ENCODE data around the gene WNT7B. TPM values are rescaled to one million over a fixed set of nuclear protein-coding genes. Genes with fewer than 3 reads are reported as not detected.

WNT7B gene
- total and polyA plus RNA-seq, 2 of the 8 experiments (the other 6 are each of a cell fraction or from before 2014, with no cell fraction given) = 0.14 to 0.24 TPM

DNA sequence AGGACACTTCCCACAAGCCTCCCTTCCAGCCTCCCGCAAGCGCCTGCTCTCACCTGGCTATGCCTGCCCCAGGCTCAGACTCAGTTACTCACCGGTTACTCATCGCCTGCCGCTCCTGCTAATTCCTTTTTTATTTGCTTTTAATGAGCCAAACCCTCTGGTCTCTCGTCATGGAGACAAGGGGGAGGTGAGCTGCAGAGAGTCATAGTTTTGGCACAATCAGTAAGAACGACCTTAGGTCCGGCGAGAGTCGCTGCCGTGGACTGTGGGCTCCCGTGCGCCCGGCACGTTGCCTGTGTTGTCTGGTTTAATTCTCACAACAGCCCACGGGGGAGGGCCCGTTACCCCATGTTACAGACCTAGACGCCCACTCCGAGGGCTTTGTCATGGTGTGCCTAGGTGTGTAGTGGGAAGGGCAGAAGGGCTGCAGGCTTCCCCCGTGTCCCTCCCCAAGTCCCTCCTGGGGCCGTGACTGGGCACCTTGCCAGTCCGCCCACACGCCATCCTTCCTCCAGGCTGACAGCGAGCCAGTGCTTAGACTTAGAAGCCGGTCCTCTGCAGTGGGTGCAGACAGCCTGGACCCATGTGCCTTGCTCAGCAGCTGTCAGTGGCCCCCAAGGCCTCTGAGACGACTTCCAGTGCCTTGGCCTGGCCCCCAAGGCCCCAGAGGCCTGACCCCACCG lies 42.2 kb downstream of the WNT7B start:
- Histone ChIP-seq H3K23ac (ENCODE audit: insufficient read length) (no peak overlapping the region), H2BK5ac (ENCODE audit: low read depth, low read length) (no peak overlapping the region), H4K20me1 (replicated peaks in 1 of 2; ENCODE audit: control insufficient read depth in 1 of 2, insufficient read depth in 2 of 2, low read length in 2 of 2) (no peaks in the 10 kb centered on the region), H4K8ac (ENCODE audit: extremely low read depth, insufficient read depth, low read length) (no peak overlapping the region), H3K79me2 (ENCODE audit: control insufficient read depth in 1 of 2, insufficient read depth in 2 of 2, low read length in 2 of 2) (no peaks in the 10 kb centered on the region), H2BK15ac (ENCODE audit: low read length) (no peak overlapping the region), H2AK5ac (ENCODE audit: low read depth, low read length) (no peak overlapping the region), H3K9me3 (ENCODE audit: insufficient read depth in 2 of 2, low read depth in 1 of 2, low read length in 1 of 2) (no peaks in the 10 kb centered on the region), H2BK12ac (ENCODE audit: low read depth, low read length) (no peak overlapping the region), H3K4me1 (replicated peaks in 1 of 4; ENCODE audit: control insufficient read depth in 3 of 4, insufficient read depth in 4 of 4, low read length in 3 of 4) (no peaks in the 10 kb centered on the region), H3K23me2 (ENCODE audit: low read depth, low read length) (no peaks in the 10 kb centered on the region; the same call in 1 of the 2 replicates), H2BK120ac (replicated peaks; ENCODE audit: low read depth, low read length) (no peak overlapping the region), H4K5ac (ENCODE audit: insufficient read length, low read depth, low read length) (no peak overlapping the region), H3K4me3 (ENCODE audit: extremely low read depth in 1 of 4, insufficient read depth in 2 of 4, low read depth in 3 of 4, low read length in 4 of 4) (no peak overlapping the region), H4K91ac (replicated peaks; ENCODE audit: insufficient read length, low read length) (no peak overlapping the region), H3K4ac (replicated peaks; ENCODE audit: insufficient read length, low read depth, low read length) (no peak overlapping the region), H3K27me3 (replicated peaks in 1 of 4; ENCODE audit: control insufficient read depth in 3 of 4, extremely low read depth in 1 of 4, insufficient read depth in 3 of 4, low read length in 3 of 4) (no peaks in the 10 kb centered on the region; a peak in 1 of 7 replicates), H3K56ac (replicated peaks; ENCODE audit: insufficient read length, low read depth, low read length) (no peak overlapping the region), H3K27ac (ENCODE audit: low read depth, low read length) (no peak overlapping the region), H3K9ac (replicated peaks in 1 of 4; ENCODE audit: extremely low read depth in 1 of 4, low read depth in 3 of 4, low read length in 3 of 4) (no peak overlapping the region), H3K79me1 (ENCODE audit: low read depth, low read length) (peaks cover 4% of the 10 kb centered on the region; the same call in 1 of the 2 replicates), H3K36me3 (ENCODE audit: control insufficient read depth in 2 of 4, insufficient read depth in 4 of 4, low read length in 3 of 4) (no peaks in the 10 kb centered on the region), H3K14ac (ENCODE audit: insufficient read length) (no peak overlapping the region), H3K18ac (ENCODE audit: extremely low read depth, low read length) (no peak overlapping the region), H3K4me2 (ENCODE audit: insufficient read depth in 1 of 2, low read depth in 2 of 2, low read length in 2 of 2) (no peak overlapping the region), H2BK20ac (ENCODE audit: low read length) (no peak overlapping the region), H2AFZ (ENCODE audit: low read length) (no peak overlapping the region)
- FAIRE-seq (no peak), DNase-seq (ENCODE audit: low read depth in 1 of 2, low spot score in 2 of 2) (no peak)
- CTCF ChIA-PET (ENCODE audit: partially characterized antibody) = interaction anchor here (2.2 to 2.3 kb wide), 2 partner anchors 13 to 34 kb away, joined by 4 to 5 read pairs; no protein-coding TSS in a partner anchor
- WGBS, 2 experiments (ENCODE audit: extremely low coverage in 1 of 2, insufficient coverage in 1 of 2, insufficient read length in 1 of 2, insufficient replicate concordance in 2 of 2, low coverage in 1 of 2, low lambda C conversion rate in 2 of 2, missing lambda C conversion rate in 1 of 2) = 92% methylated on average over 27 of the region's 27 CpGs; no CpG with 5 or more reads in 1 of the 2 experiments
- POLR2A ChIA-PET (ENCODE audit: partially characterized antibody) = interaction anchor here (1.6 kb wide), 1 partner anchor 13 kb away, joined by 4 read pairs; no protein-coding TSS in a partner anchor
- TF ChIP-seq RAD21 (IDR thresholded peaks at IDR 0.05 in 1 of 2, conservative IDR thresholded peaks at IDR 0.05 in 1 of 2; ENCODE audit: low read depth in 2 of 2, low read length in 2 of 2) (no peak), SRF (IDR thresholded peaks at IDR 0.05; ENCODE audit: low read depth, low read length) (no peak), POLR2A (IDR thresholded peaks at IDR 0.05; ENCODE audit: control extremely low read depth in 1 of 2, low read depth in 2 of 2, low read length in 2 of 2) (no peak), SUZ12 (IDR thresholded peaks at IDR 0.05; ENCODE audit: low read length) (no peak), RBBP5 (IDR thresholded peaks at IDR 0.05; ENCODE audit: borderline replicate concordance, low read depth, low read length) (no peak), TCF12 (IDR thresholded peaks at IDR 0.05; ENCODE audit: low read depth, low read length) (no peak), ASH2L (IDR thresholded peaks at IDR 0.05; ENCODE audit: low read length) (no peak), BACH1 (IDR thresholded peaks at IDR 0.05; ENCODE audit: low read length) (no peak), NRF1 (IDR thresholded peaks at IDR 0.05; ENCODE audit: low read depth, low read length) (no peak)
- TF ChIP-seq, protein P1, sequence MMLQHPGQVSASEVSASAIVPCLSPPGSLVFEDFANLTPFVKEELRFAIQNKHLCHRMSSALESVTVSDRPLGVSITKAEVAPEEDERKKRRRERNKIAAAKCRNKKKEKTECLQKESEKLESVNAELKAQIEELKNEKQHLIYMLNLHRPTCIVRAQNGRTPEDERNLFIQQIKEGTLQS (IDR thresholded peaks at IDR 0.05; ENCODE audit: insufficient read depth, low read depth, low read length) = no peak
- TF ChIP-seq, protein P2, sequence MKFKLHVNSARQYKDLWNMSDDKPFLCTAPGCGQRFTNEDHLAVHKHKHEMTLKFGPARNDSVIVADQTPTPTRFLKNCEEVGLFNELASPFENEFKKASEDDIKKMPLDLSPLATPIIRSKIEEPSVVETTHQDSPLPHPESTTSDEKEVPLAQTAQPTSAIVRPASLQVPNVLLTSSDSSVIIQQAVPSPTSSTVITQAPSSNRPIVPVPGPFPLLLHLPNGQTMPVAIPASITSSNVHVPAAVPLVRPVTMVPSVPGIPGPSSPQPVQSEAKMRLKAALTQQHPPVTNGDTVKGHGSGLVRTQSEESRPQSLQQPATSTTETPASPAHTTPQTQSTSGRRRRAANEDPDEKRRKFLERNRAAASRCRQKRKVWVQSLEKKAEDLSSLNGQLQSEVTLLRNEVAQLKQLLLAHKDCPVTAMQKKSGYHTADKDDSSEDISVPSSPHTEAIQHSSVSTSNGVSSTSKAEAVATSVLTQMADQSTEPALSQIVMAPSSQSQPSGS (IDR thresholded peaks at IDR 0.05; ENCODE audit: low read length) = no peak
